ENCODE measurements around the gene ADM5. TPM values are rescaled to one million over a fixed set of nuclear protein-coding genes. Genes with fewer than 3 reads are reported as not detected.

ADM5 gene
- total and polyA plus RNA-seq, 10 of the 15 experiments (the other 5 are each of a cell fraction or from before 2014, with no cell fraction given), result 0.05 to 6.0 (median 1.2) TPM; not detected in 1

DNA sequence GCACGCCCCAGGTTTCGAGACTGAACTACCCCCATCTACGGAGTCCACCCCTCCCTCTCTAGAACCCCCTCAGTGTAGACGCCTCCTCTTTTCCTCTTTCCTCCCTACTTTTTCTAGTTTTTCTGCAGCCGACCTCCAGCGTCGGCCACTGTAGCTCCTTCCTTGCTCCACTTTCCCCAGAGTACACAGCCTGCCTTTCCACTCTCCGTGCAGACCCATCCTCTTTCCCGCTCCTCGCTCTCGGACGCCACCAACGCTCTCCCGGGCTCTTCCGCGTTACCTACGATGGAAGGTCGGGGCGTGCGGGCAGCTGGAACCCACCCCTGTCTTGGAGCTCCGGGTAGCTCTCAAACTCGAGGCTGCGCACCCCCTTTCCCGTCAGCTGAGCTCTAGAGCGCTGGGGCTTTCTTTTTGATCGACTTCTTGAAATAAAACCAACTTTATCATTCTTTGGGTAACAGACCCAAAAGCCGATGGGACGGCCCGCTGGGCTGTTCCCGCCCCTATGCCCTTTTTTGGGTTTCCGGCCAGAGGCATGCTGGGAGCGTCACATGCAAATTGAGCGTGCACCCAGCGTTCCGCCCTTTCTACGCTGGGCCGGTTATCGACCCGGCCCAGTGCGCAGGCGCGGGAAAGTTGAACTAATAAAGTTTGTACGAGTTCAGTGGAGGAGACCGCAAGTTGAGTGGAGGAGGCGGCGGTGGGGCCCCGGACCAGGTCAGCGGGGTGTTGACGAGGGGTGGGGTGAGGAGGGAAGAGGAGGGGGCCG is 23.9 kb upstream of the ADM5 start, which contains the start of the genes BCL2L12 and IRF3 (continued):
- TF ChIP-seq, protein P1, sequence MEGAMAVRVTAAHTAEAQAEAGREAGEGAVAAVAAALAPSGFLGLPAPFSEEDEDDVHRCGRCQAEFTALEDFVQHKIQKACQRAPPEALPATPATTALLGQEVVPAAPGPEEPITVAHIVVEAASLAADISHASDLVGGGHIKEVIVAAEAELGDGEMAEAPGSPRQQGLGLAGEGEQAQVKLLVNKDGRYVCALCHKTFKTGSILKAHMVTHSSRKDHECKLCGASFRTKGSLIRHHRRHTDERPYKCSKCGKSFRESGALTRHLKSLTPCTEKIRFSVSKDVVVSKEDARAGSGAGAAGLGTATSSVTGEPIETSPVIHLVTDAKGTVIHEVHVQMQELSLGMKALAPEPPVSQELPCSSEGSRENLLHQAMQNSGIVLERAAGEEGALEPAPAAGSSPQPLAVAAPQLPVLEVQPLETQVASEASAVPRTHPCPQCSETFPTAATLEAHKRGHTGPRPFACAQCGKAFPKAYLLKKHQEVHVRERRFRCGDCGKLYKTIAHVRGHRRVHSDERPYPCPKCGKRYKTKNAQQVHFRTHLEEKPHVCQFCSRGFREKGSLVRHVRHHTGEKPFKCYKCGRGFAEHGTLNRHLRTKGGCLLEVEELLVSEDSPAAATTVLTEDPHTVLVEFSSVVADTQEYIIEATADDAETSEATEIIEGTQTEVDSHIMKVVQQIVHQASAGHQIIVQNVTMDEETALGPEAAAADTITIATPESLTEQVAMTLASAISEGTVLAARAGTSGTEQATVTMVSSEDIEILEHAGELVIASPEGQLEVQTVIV (IDR thresholded peaks at IDR 0.05; ENCODE audit: borderline replicate concordance, partially characterized antibody), result no peak
- TF ChIP-seq RELA (IDR thresholded peaks at IDR 0.05; ENCODE audit: borderline replicate concordance, partially characterized antibody) (no peak), NFYB (IDR thresholded peaks at IDR 0.05; ENCODE audit: insufficient read depth, low read depth, low read length) (no peak), MYC (IDR thresholded peaks at IDR 0.05; ENCODE audit: insufficient read depth, insufficient read length, insufficient replicate concordance, low read length, severe bottlenecking) (no peak), ASH2L (IDR thresholded peaks at IDR 0.05; ENCODE audit: borderline replicate concordance, low read depth) (no peak), KAT2A (conservative IDR thresholded peaks at IDR 0.05; ENCODE audit: control insufficient read depth, low read depth, low read length) (no peak), CREB1 (IDR thresholded peaks at IDR 0.05; ENCODE audit: low read depth) (peak; percentile 51; the same call in 1 of the 2 replicates), CREM (IDR thresholded peaks at IDR 0.05; ENCODE audit: low read depth) (no peak), MTA3 (IDR thresholded peaks at IDR 0.05; ENCODE audit: borderline replicate concordance, low read length) (0 out of 2 replicates have a peak, but pooled peaks have one; percentile 1), POU2F2 (IDR thresholded peaks at IDR 0.05; ENCODE audit: borderline replicate concordance, low read depth, low read length) (peak; percentile 99), RBBP5 (conservative IDR thresholded peaks at IDR 0.05) (no peak), RCOR1 (conservative IDR thresholded peaks at IDR 0.05; ENCODE audit: low read depth, low read length) (0 out of 2 replicates have a peak, but pooled peaks have one; percentile 55), TCF12 (IDR thresholded peaks at IDR 0.05; ENCODE audit: low read depth, low read length) (no peak), NR2C2 (IDR thresholded peaks at IDR 0.05; ENCODE audit: borderline replicate concordance, control insufficient read depth, insufficient read length, low read depth) (no peak), ZSCAN29 (IDR thresholded peaks at IDR 0.05) (no peak), PAX8 (IDR thresholded peaks at IDR 0.05) (no peak)
- TF ChIP-seq, protein P2, sequence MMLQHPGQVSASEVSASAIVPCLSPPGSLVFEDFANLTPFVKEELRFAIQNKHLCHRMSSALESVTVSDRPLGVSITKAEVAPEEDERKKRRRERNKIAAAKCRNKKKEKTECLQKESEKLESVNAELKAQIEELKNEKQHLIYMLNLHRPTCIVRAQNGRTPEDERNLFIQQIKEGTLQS (IDR thresholded peaks at IDR 0.05; ENCODE audit: borderline replicate concordance, extremely low read depth, low read depth, low read length), result no peak
- TF ChIP-seq, protein P3, sequence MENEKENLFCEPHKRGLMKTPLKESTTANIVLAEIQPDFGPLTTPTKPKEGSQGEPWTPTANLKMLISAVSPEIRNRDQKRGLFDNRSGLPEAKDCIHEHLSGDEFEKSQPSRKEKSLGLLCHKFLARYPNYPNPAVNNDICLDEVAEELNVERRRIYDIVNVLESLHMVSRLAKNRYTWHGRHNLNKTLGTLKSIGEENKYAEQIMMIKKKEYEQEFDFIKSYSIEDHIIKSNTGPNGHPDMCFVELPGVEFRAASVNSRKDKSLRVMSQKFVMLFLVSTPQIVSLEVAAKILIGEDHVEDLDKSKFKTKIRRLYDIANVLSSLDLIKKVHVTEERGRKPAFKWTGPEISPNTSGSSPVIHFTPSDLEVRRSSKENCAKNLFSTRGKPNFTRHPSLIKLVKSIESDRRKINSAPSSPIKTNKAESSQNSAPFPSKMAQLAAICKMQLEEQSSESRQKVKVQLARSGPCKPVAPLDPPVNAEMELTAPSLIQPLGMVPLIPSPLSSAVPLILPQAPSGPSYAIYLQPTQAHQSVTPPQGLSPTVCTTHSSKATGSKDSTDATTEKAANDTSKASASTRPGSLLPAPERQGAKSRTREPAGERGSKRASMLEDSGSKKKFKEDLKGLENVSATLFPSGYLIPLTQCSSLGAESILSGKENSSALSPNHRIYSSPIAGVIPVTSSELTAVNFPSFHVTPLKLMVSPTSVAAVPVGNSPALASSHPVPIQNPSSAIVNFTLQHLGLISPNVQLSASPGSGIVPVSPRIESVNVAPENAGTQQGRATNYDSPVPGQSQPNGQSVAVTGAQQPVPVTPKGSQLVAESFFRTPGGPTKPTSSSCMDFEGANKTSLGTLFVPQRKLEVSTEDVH (IDR thresholded peaks at IDR 0.05; ENCODE audit: low read depth, partially characterized antibody), result no peak
- TF ChIP-seq, protein P4, sequence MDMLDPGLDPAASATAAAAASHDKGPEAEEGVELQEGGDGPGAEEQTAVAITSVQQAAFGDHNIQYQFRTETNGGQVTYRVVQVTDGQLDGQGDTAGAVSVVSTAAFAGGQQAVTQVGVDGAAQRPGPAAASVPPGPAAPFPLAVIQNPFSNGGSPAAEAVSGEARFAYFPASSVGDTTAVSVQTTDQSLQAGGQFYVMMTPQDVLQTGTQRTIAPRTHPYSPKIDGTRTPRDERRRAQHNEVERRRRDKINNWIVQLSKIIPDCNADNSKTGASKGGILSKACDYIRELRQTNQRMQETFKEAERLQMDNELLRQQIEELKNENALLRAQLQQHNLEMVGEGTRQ (IDR thresholded peaks at IDR 0.05; ENCODE audit: borderline replicate concordance, low read depth, low read length), result no peak; the same call in 1 of the 2 replicates
